Liver (tissue), 9 donors: ENCODE measurements around the gene MPDZ. TPM values are rescaled to one million over a fixed set of nuclear protein-coding genes. Genes with fewer than 3 reads are reported as not detected.

ENCODE experiments used
- DNase-seq: peaks from one replicate; pipeline ENCODE4 v3.0.0-alpha.2; 2017; ENCODE audit warnings: low spot score
- H3K27ac ChIP-seq, 2 donors: one replicate each; pipeline ENCODE4 v1.7.0; 2013; ENCODE audit warnings: inconsistent platforms in 2 of 2, low read length in 2 of 2, control low read depth in 1 of 2, low read depth in 1 of 2, mild to moderate bottlenecking in 1 of 2
- H3K27me3 ChIP-seq, 4 donors: one replicate each; pipeline versions ENCODE4 v1.6.1 to v1.7.0; 2013; ENCODE audit warnings: low read length in 3 of 4, inconsistent platforms in 1 of 4, mild to moderate bottlenecking in 1 of 4, moderate library complexity in 1 of 4; ENCODE audit not compliant: control insufficient read depth in 4 of 4, insufficient read depth in 4 of 4
- H3K36me3 ChIP-seq, 4 donors: one replicate each; pipeline versions ENCODE4 v1.6.1 to v1.7.0; 2013; ENCODE audit warnings: low read length in 3 of 4, mild to moderate bottlenecking in 3 of 4, low read depth in 1 of 4, moderate library complexity in 1 of 4; ENCODE audit not compliant: control insufficient read depth in 4 of 4, insufficient read depth in 3 of 4
- H3K4me1 ChIP-seq, 4 donors: one replicate each; pipeline versions ENCODE4 v1.6.1 to v1.7.0; 2013; ENCODE audit warnings: low read length in 3 of 4, mild to moderate bottlenecking in 3 of 4, moderate library complexity in 1 of 4; ENCODE audit not compliant: control insufficient read depth in 4 of 4, insufficient read depth in 4 of 4
- H3K4me3 ChIP-seq, 3 donors: one replicate each; pipeline versions ENCODE4 v1.6.1 to v1.7.0; 2013; ENCODE audit warnings: low read length in 3 of 3, control low read depth in 1 of 3, low read depth in 1 of 3, mild to moderate bottlenecking in 1 of 3
- H3K9ac ChIP-seq, 2 donors: one replicate each; pipeline ENCODE4 v1.7.0; 2013; ENCODE audit warnings: low read length in 2 of 2, mild to moderate bottlenecking in 2 of 2, moderate library complexity in 2 of 2, control low read depth in 1 of 2, low read depth in 1 of 2
- H3K9me3 ChIP-seq, 4 donors: one replicate each; pipeline versions ENCODE4 v1.6.1 to v1.7.0; 2013; ENCODE audit warnings: low read length in 3 of 4; ENCODE audit not compliant: control insufficient read depth in 4 of 4
- CTCF ChIP-seq: fragments of 150-350 bp; IDR thresholded peaks from 2 replicates; pipeline ENCODE4 v1.5.1; 2017; ENCODE audit warnings: improper control_type of control experiment, low read depth, low read length; ENCODE audit not compliant: missing input control
- EGR1 ChIP-seq, 2 donors: IDR thresholded peaks; 2 replicates each; pipeline ENCODE4 v1.6.1; 2016 to 2018; ENCODE audit warnings: antibody characterized with exemption in 2 of 2, low read depth in 2 of 2
- FOXA1 ChIP-seq: IDR thresholded peaks from 2 replicates; pipeline ENCODE4 v1.6.1; 2016; ENCODE audit warnings: antibody characterized with exemption
- FOXA2 ChIP-seq: IDR thresholded peaks from 2 replicates; pipeline ENCODE4 v1.6.1; 2016; ENCODE audit warnings: antibody characterized with exemption
- GABPA ChIP-seq, 2 donors: IDR thresholded peaks in 1 of 2; conservative IDR thresholded peaks in 1 of 2; 2 replicates each; pipeline ENCODE4 v1.6.1; 2016; ENCODE audit warnings: antibody characterized with exemption in 2 of 2, mild to moderate bottlenecking in 1 of 2, moderate library complexity in 1 of 2
- HNF4A ChIP-seq, 2 donors: conservative IDR thresholded peaks; 2 replicates each; pipeline ENCODE4 v1.6.1; 2016; ENCODE audit warnings: antibody characterized with exemption in 2 of 2, mild to moderate bottlenecking in 2 of 2
- JUND ChIP-seq, 2 donors: IDR thresholded peaks; 2 replicates each; pipeline ENCODE4 v1.6.1; 2016; ENCODE audit warnings: antibody characterized with exemption in 2 of 2
- MAX ChIP-seq: IDR thresholded peaks from 2 replicates; pipeline ENCODE4 v1.6.1; 2016; ENCODE audit warnings: antibody characterized with exemption
- NR2F2 ChIP-seq: IDR thresholded peaks from 2 replicates; pipeline ENCODE4 v1.6.1; 2016; ENCODE audit warnings: antibody characterized with exemption
- RAD21 ChIP-seq, 2 donors: IDR thresholded peaks; 2 replicates each; pipeline ENCODE4 v1.6.1; 2016; ENCODE audit warnings: antibody characterized with exemption in 2 of 2, mild to moderate bottlenecking in 2 of 2
- RXRA ChIP-seq, 2 donors: IDR thresholded peaks; 2 replicates each; pipeline ENCODE4 v1.6.1; 2017 to 2018; ENCODE audit warnings: antibody characterized with exemption in 2 of 2, mild to moderate bottlenecking in 1 of 2
- TAF1 ChIP-seq: conservative IDR thresholded peaks from 2 replicates; pipeline ENCODE4 v1.6.1; 2016; ENCODE audit warnings: antibody characterized with exemption, mild to moderate bottlenecking
- ZBTB33 ChIP-seq: IDR thresholded peaks from 2 replicates; pipeline ENCODE4 v1.6.1; 2016; ENCODE audit warnings: antibody characterized with exemption
- WGBS: extraction: QIAGEN DNeasy Blood & Tissue Kit; methylation state at CpG from one replicate; pipeline ENCODE4 v1.1.7; 2013; 5-methylcytosine and 5-hydroxymethylcytosine counted together
- polyA plus RNA-seq, 2 donors: library from polyadenylated mRNA; stranded (reverse) in 1 of 2; unstranded in 1 of 2; fragments of 200-250 nt in 1 of 2; fragments of >200 nt in 1 of 2; fragmentation: Nextera tagmentation in 1 of 2; extraction: Ambion mirVana in 1 of 2; gene quantifications; one replicate each; pipeline versions ENCODE4 v1.2.1 to v1.2.3, GENCODE V29; 2013 to 2015
- total RNA-seq, 2 donors: library from RNA; depleted of rRNA; stranded (reverse); fragments of >200 nt; gene quantifications; one replicate each; pipeline ENCODE4 v1.2.3, GENCODE V29; 2014
- TF ChIP-seq, protein P1 (sequence below): IDR thresholded peaks from 2 replicates; pipeline ENCODE4 v1.6.1; 2016; ENCODE audit warnings: antibody characterized with exemption, mild to moderate bottlenecking
- TF ChIP-seq, protein P2 (sequence below): IDR thresholded peaks from 2 replicates; pipeline ENCODE4 v1.6.1; 2016; ENCODE audit warnings: antibody characterized with exemption
- donor health status: healthy.
- donor health status: healthy.
- donor health status: healthy.
- donor health status: healthy.
- donor health status: healthy.

The MPDZ gene
- total and polyA plus RNA-seq, 4 donors, result 20.3 to 71.2 (median 30.2) TPM

DNA sequence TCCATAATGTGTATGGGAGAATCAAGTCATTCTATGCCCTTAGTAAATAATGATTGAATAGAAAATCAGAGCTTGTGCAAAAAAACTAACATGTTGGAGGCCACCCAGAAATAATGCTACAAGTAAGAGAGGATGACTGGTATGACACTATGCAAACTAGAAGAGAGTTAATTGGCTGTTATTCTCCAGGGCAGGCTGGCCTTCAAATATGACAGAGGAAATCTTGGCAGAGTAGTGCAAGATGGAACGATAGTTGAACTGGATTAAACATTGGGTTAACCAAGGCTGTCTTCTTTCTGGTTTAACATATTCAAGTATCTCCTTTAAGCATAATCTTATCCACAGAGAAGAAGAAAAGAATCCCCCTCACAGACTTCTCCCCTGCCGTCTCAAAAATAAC lies 196.1 kb downstream of the MPDZ start:
- H3K27me3 ChIP-seq, result no peaks in the 10 kb centered on the region
- H3K36me3 ChIP-seq, result no peaks in the 10 kb centered on the region
- no peak for DNase-seq
- no peak overlapping the region for H3K9ac ChIP-seq
- no peak overlapping the region for H3K4me3 ChIP-seq
- H3K4me1 ChIP-seq, result peaks cover 0 to under 1% (median 0%) of the 10 kb centered on the region in 4 donors
- H3K9me3 ChIP-seq, result no peaks in the 10 kb centered on the region
- WGBS, result 84% methylated on average over 2 of the region's 2 CpGs
- TF ChIP-seq, protein P1, sequence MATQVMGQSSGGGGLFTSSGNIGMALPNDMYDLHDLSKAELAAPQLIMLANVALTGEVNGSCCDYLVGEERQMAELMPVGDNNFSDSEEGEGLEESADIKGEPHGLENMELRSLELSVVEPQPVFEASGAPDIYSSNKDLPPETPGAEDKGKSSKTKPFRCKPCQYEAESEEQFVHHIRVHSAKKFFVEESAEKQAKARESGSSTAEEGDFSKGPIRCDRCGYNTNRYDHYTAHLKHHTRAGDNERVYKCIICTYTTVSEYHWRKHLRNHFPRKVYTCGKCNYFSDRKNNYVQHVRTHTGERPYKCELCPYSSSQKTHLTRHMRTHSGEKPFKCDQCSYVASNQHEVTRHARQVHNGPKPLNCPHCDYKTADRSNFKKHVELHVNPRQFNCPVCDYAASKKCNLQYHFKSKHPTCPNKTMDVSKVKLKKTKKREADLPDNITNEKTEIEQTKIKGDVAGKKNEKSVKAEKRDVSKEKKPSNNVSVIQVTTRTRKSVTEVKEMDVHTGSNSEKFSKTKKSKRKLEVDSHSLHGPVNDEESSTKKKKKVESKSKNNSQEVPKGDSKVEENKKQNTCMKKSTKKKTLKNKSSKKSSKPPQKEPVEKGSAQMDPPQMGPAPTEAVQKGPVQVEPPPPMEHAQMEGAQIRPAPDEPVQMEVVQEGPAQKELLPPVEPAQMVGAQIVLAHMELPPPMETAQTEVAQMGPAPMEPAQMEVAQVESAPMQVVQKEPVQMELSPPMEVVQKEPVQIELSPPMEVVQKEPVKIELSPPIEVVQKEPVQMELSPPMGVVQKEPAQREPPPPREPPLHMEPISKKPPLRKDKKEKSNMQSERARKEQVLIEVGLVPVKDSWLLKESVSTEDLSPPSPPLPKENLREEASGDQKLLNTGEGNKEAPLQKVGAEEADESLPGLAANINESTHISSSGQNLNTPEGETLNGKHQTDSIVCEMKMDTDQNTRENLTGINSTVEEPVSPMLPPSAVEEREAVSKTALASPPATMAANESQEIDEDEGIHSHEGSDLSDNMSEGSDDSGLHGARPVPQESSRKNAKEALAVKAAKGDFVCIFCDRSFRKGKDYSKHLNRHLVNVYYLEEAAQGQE, result no peak
- no peak overlapping the region for H3K27ac ChIP-seq

DNA sequence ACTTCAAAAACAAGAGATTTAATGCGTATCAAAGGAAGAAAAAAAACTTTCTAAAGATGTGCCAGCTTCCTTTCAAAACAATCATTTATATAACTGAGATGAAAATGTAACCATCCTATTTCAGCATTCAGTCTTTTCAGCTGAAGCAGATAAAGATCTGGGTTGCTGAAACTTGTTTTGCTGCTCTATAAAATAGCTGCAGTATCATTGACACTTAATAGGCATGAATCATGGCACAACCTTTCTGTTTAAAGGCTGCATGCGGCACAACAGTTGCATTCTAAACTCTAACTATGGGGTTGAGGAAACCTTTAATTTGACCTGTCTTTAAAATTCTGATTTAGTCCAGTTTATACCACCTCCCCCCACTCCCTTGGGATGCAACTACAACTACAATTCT lies 196.7 kb downstream of the MPDZ start:
- no peak for TF ChIP-seq GABPA (IDR thresholded peaks at IDR 0.05 in 1 of 2, conservative IDR thresholded peaks at IDR 0.05 in 1 of 2)
- TF ChIP-seq EGR1 (IDR thresholded peaks at IDR 0.05; ENCODE audit: low read depth in 2 of 2), result no peak
- TF ChIP-seq, protein P2, sequence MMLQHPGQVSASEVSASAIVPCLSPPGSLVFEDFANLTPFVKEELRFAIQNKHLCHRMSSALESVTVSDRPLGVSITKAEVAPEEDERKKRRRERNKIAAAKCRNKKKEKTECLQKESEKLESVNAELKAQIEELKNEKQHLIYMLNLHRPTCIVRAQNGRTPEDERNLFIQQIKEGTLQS, result no peak
- TF ChIP-seq HNF4A (conservative IDR thresholded peaks at IDR 0.05), result no peak
- no peak for TF ChIP-seq CTCF
- TF ChIP-seq, protein P1, result no peak
- TF ChIP-seq TAF1, result no peak
- no peak for TF ChIP-seq RAD21 (IDR thresholded peaks at IDR 0.05)
- no peak for TF ChIP-seq FOXA1
- no peak for TF ChIP-seq ZBTB33
- TF ChIP-seq JUND (IDR thresholded peaks at IDR 0.05), result no peak
- TF ChIP-seq FOXA2, result no peak
- TF ChIP-seq NR2F2, result no peak
- TF ChIP-seq RXRA (IDR thresholded peaks at IDR 0.05), result no peak
- TF ChIP-seq MAX, result no peak

More for the DNA sequence above, 196.7 kb downstream of the MPDZ start:
- no peak overlapping the region for H3K4me3 ChIP-seq
- H3K9ac ChIP-seq, result no peak overlapping the region
- no peaks in the 10 kb centered on the region for H3K27me3 ChIP-seq
- WGBS, result 93% methylated on average over 2 of the region's 2 CpGs
- no peak overlapping the region for H3K27ac ChIP-seq
- H3K4me1 ChIP-seq, result no peaks in the 10 kb centered on the region
- no peak for DNase-seq
- no peaks in the 10 kb centered on the region for H3K9me3 ChIP-seq
- H3K36me3 ChIP-seq, result no peaks in the 10 kb centered on the region
